Esophagus muscularis mucosa (tissue), 4 donors: Measurements from ENCODE around the gene IKZF1.

Experiments
- EP300 ChIP-seq: sonication (generic); formaldehyde crosslinking; IDR thresholded peaks from one replicate; pipeline ENCODE4 v1.6.1; 2017; ENCODE audit warnings: antibody characterized with exemption
- POLR2A ChIP-seq: fragments of 450-650 bp; IDR thresholded peaks from one replicate; pipeline ENCODE4 v1.6.1; 2017; ENCODE audit warnings: antibody characterized with exemption, moderate library complexity, mild to moderate bottlenecking, low read depth
- POLR2AphosphoS5 ChIP-seq, 2 donors: sonication (generic); formaldehyde crosslinking; IDR thresholded peaks; one replicate each; pipeline ENCODE4 v1.6.1; 2017; ENCODE audit warnings: antibody characterized with exemption in 2 of 2
- TF ChIP-seq, protein P1 (sequence below), 3 experiments: fragments of 200-600 bp in 2 of 3; fragments of 450-650 bp in 1 of 3; sonication (generic) in 2 of 3; IDR thresholded peaks; one replicate each; pipeline ENCODE4 v1.5.1; 2017 to 2019; ENCODE audit warnings: antibody characterized with exemption in 3 of 3, mild to moderate bottlenecking in 2 of 3, moderate library complexity in 1 of 3

DNA sequence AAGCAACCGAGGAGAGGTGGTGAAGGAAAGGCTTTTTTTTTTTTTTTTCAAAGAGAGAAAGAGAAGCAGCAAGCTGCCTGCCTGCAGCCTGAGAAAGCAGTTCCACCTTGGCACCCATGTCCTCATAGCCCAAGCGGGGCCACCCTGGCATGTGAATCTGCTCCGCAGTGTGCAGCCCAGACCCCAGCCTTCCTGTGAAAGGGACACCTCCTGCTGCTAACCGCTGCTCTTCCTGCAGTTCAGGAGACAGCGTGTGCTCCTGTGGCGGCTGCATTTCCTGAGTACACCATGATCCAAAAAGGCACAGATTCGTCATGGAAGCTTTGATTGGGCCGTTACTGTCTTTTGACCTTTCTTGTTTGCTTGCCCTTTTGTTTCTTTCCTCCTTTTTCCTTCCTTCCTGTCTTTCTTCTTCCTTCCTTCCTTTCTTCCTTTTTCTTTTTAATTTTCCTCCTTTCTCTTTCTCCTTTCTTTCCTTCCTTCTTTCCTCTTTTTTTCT, 38.1 kb downstream of the IKZF1 start:
- TF ChIP-seq, protein P1, sequence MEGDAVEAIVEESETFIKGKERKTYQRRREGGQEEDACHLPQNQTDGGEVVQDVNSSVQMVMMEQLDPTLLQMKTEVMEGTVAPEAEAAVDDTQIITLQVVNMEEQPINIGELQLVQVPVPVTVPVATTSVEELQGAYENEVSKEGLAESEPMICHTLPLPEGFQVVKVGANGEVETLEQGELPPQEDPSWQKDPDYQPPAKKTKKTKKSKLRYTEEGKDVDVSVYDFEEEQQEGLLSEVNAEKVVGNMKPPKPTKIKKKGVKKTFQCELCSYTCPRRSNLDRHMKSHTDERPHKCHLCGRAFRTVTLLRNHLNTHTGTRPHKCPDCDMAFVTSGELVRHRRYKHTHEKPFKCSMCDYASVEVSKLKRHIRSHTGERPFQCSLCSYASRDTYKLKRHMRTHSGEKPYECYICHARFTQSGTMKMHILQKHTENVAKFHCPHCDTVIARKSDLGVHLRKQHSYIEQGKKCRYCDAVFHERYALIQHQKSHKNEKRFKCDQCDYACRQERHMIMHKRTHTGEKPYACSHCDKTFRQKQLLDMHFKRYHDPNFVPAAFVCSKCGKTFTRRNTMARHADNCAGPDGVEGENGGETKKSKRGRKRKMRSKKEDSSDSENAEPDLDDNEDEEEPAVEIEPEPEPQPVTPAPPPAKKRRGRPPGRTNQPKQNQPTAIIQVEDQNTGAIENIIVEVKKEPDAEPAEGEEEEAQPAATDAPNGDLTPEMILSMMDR (IDR thresholded peaks at IDR 0.05), result no peak
- TF ChIP-seq POLR2AphosphoS5 (IDR thresholded peaks at IDR 0.05) (peak; percentile 32 to 49), POLR2A (no peak), EP300 (peak; percentile 45)
